PC-3 (cell line): ENCODE data around the gene ABHD3.

Source experiments
- EZH2 ChIP-seq: fragments of 300-600 bp; sonication (generic); IDR thresholded peaks from one replicate; pipeline ENCODE4 v1.6.1; 2017; ENCODE audit warnings: antibody characterized with exemption, mild to moderate bottlenecking, low read length; ENCODE audit not compliant: unreplicated experiment
- EZH2phosphoT487 ChIP-seq: fragments of 300-600 bp; sonication (generic); IDR thresholded peaks from 2 replicates; pipeline ENCODE4 v1.6.1; 2018; ENCODE audit warnings: mild to moderate bottlenecking, antibody characterized with exemption, low read length, borderline replicate concordance
- TF ChIP-seq, protein P1 (sequence below): fragments of 300-600 bp; sonication (generic); conservative IDR thresholded peaks from 2 replicates; pipeline ENCODE4 v1.5.1; 2017; ENCODE audit warnings: antibody characterized with exemption, low read depth, mild to moderate bottlenecking, low read length

DNA sequence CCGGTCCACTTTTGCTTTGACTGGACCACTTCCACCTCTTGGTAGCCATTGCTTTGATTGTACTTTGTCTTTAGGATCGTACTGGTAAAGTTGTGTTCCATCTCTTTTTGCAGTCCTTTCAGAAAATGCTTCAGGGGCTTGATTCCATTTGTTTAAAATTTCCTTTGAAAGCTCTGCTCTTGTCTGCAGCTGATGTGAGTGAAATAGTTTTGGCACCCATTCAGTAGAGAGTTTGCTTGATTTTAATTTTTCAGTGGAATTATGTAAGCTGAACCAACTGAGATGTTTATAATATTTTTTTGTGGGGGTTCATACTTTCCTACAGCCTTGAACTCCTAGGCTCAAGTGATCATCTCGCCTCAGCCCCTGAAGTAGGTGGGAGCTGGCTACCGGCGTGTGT lies 28.4 kb upstream of the ABHD3 start:
- TF ChIP-seq, protein P1, sequence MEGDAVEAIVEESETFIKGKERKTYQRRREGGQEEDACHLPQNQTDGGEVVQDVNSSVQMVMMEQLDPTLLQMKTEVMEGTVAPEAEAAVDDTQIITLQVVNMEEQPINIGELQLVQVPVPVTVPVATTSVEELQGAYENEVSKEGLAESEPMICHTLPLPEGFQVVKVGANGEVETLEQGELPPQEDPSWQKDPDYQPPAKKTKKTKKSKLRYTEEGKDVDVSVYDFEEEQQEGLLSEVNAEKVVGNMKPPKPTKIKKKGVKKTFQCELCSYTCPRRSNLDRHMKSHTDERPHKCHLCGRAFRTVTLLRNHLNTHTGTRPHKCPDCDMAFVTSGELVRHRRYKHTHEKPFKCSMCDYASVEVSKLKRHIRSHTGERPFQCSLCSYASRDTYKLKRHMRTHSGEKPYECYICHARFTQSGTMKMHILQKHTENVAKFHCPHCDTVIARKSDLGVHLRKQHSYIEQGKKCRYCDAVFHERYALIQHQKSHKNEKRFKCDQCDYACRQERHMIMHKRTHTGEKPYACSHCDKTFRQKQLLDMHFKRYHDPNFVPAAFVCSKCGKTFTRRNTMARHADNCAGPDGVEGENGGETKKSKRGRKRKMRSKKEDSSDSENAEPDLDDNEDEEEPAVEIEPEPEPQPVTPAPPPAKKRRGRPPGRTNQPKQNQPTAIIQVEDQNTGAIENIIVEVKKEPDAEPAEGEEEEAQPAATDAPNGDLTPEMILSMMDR: no peak
- no peak for TF ChIP-seq EZH2
- TF ChIP-seq EZH2phosphoT487: no peak
